ENCODE results near the gene FRG1. TPM values are rescaled to one million over a fixed set of nuclear protein-coding genes. Genes with fewer than 3 reads are reported as not detected.
"Not testable (repeated sequence)": the region's sequence is repeated elsewhere in the genome, so short reads cannot be mapped to it uniquely, and the experiment has no call there.

Gene FRG1
- total RNA-seq, 1 donor from 2014 or later, result 32.7 TPM

- intact Hi-C loops (cut with micrococcal nuclease), result no loop called here
- Histone ChIP-seq H3K4me3 (no peak overlapping the region), H3K27me3 (ENCODE audit: low read depth) (peaks cover 35% of the 10 kb centered on the region), H3K9me3 (replicated peaks) (no peaks in the 10 kb centered on the region), H3K4me1 (no peaks in the 10 kb centered on the region), H3K36me3 (no peaks in the 10 kb centered on the region), H3K27ac (replicated peaks) (no peak overlapping the region)
- no peak for DNase-seq
- TF ChIP-seq, protein P1, sequence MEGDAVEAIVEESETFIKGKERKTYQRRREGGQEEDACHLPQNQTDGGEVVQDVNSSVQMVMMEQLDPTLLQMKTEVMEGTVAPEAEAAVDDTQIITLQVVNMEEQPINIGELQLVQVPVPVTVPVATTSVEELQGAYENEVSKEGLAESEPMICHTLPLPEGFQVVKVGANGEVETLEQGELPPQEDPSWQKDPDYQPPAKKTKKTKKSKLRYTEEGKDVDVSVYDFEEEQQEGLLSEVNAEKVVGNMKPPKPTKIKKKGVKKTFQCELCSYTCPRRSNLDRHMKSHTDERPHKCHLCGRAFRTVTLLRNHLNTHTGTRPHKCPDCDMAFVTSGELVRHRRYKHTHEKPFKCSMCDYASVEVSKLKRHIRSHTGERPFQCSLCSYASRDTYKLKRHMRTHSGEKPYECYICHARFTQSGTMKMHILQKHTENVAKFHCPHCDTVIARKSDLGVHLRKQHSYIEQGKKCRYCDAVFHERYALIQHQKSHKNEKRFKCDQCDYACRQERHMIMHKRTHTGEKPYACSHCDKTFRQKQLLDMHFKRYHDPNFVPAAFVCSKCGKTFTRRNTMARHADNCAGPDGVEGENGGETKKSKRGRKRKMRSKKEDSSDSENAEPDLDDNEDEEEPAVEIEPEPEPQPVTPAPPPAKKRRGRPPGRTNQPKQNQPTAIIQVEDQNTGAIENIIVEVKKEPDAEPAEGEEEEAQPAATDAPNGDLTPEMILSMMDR (IDR thresholded peaks at IDR 0.05; ENCODE audit: borderline replicate concordance), result no peak
These were observed 33.0 kb downstream of the FRG1 start for GRCh38 chr4:189973646-189974045.

GRCh38 chr4:189974056-189974455 is 33.4 kb downstream of the FRG1 start:
- H3K27ac ChIP-seq (replicated peaks), result no peak overlapping the region
- H3K4me1 ChIP-seq, result no peaks in the 10 kb centered on the region
- no peaks in the 10 kb centered on the region for H3K9me3 ChIP-seq (replicated peaks)
- no peaks in the 10 kb centered on the region for H3K36me3 ChIP-seq
- intact Hi-C loops (cut with micrococcal nuclease), result no loop called here
- DNase-seq, result no peak
- H3K4me3 ChIP-seq, result no peak overlapping the region
- TF ChIP-seq, protein P1 (IDR thresholded peaks at IDR 0.05; ENCODE audit: borderline replicate concordance), result no peak
- peaks cover 35% of the 10 kb centered on the region for H3K27me3 ChIP-seq (ENCODE audit: low read depth)

DNA sequence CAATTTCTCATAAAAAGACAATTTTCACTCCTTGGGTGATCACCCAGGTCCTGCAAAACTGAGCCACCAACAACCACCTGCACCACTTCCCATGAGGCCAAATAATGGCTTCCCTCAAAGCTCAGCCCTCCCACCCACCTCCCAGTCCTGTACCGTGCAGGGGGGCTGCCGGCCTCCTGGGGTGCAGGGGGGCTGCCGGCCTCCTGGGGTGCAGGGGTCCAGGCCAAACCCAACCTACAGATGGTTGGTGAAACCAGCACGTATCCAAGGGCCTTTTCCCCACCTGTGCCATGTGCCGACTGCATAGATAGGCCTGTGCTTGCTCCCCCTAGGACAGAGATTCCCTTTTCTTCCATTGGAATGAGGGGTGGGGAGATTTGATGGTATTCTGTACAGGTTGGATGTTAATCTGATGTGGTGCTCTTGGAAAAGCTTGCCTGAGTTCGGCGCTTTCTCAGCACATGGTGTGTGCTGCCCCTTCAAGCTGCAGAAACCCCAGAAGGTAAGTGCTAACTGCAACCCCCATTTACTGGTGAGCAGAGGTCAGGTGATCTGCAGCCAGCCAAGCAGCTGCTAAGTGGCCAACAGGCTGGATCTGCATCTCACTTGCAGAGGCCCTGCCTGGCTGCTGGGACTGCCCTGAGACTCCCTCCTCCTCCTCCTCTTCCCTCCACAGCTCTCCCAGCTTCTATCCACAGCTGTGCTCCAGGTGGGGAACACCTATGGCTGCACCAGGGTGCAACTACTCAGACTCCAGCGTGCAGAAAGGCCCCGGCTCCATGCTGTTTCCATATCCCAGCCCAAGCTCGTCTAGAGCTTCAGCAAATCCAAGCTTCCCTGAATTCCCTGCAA is 38.8 kb downstream of the FRG1 start:
- TF ChIP-seq, protein P1 (IDR thresholded peaks at IDR 0.05; ENCODE audit: borderline replicate concordance), result no peak
- no peak for DNase-seq
- Histone ChIP-seq H3K9me3 (replicated peaks) (no peaks in the 10 kb centered on the region), H3K4me3 (no peak overlapping the region), H3K36me3 (no peaks in the 10 kb centered on the region), H3K4me1 (no peaks in the 10 kb centered on the region), H3K27me3 (ENCODE audit: low read depth) (peaks cover 2% of the 10 kb centered on the region), H3K27ac (replicated peaks) (no peak overlapping the region)
- intact Hi-C loops (cut with micrococcal nuclease), result no loop called here

DNA sequence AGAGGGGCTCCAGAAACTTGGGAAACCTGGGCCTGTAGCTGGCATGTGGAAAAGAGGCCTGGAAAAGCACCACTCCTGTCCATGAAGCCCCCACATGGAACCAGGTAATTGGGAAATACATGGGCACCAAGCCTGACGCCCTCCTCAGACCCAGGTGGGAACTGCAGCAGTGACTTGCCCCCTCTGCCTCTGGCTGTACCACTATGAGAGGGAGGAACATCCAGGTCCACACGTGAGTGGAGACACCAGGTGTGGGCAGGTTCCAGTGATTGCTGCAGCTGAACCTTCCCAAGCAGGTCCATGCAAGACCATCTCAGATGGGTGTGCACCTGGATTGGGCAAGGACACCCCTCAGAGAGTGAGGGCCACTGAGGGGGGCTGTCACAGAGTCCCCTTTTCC is 39.6 kb downstream of the FRG1 start:
- H3K4me1 ChIP-seq; intact Hi-C loops (cut with micrococcal nuclease); H3K27ac ChIP-seq (replicated peaks); H3K27me3 ChIP-seq (ENCODE audit: low read depth); H3K4me3 ChIP-seq; H3K9me3 ChIP-seq (replicated peaks); DNase-seq; H3K36me3 ChIP-seq: not testable (repeated sequence)

GRCh38 chr4:189981970-189982369 is 41.3 kb downstream of the FRG1 start:
- H3K9me3 ChIP-seq (replicated peaks), result no peaks in the 10 kb centered on the region
- H3K4me3 ChIP-seq, result no peak overlapping the region
- no peak for DNase-seq
- H3K36me3 ChIP-seq, result no peaks in the 10 kb centered on the region
- H3K4me1 ChIP-seq, result no peaks in the 10 kb centered on the region
- H3K27ac ChIP-seq (replicated peaks), result no peak overlapping the region
- intact Hi-C loops (cut with micrococcal nuclease), result no loop called here
- H3K27me3 ChIP-seq (ENCODE audit: low read depth), result no peaks in the 10 kb centered on the region
- TF ChIP-seq, protein P1 (IDR thresholded peaks at IDR 0.05; ENCODE audit: borderline replicate concordance), result no peak

DNA sequence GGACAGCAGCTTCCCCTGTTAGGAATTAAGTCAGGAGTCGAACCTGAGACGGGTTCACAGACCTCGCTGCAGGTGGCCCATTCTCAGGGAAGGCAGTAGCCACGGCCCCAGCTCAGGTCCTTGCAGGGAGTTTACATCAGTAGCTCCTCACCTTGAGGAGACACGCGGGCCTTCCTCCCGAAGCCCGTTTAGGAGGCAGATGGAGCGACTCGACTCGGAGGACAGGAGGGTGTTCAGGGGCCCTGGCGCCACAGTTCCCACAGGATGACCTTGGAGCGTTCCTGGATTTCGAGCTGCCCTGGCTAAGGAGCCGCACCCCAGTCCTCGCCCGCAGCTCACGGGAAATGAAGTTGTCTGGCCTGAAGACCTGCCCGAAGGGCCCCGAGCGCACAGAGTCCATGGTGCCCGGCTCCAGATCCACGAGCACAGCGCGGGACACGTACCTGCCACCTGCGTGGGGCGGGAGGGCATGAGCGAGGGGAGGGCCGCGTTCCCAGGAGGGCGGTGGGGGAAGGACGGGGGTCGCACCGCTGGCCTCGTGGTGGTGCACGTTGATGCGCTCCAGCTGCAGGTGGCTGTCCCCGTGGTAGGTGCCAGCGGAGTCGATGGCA is 43.3 kb downstream of the FRG1 start:
- H3K27ac ChIP-seq (replicated peaks); intact Hi-C loops (cut with micrococcal nuclease): not testable (repeated sequence)

GRCh38 chr4:189984661-189985060 is 44.0 kb downstream of the FRG1 start:
- H3K4me1 ChIP-seq; H3K27ac ChIP-seq (replicated peaks); H3K4me3 ChIP-seq; H3K36me3 ChIP-seq; H3K27me3 ChIP-seq (ENCODE audit: low read depth); intact Hi-C loops (cut with micrococcal nuclease); DNase-seq; H3K9me3 ChIP-seq (replicated peaks): not testable (repeated sequence)

More for the DNA sequence above, 43.3 kb downstream of the FRG1 start:
- not testable (repeated sequence) for DNase-seq; H3K36me3 ChIP-seq; H3K4me1 ChIP-seq; H3K27me3 ChIP-seq (ENCODE audit: low read depth); H3K4me3 ChIP-seq; H3K9me3 ChIP-seq (replicated peaks)

DNA sequence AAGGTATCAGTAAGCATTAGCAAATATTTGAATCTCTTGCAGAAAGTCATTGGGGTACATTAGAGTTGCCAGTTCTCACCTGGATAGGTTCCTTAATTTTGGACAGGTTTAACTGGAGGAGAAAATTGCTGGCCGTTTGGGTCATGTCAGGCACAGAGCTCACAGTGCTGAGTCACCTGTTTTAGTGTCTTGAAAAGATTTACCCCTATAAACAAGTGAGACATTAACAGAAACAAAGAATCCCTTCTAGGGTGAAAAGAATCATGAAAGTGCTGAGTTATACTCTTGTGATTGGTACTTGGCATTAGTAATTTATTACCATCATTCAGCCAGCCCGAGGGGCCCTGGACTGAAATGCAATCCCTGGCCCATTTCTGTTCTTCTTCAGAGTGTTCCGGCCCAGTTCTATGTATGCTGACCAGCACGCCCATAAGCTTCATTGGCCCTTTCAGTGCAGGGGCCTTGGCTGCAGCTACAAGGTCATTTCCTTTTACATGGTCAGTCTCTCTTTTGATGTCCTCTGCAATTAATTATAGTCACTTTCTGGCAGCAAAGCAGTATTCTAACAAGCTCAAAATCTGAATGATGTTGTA is 45.1 kb downstream of the FRG1 start:
- H3K27me3 ChIP-seq (ENCODE audit: low read depth); H3K9me3 ChIP-seq (replicated peaks); intact Hi-C loops (cut with micrococcal nuclease): not testable (repeated sequence)

More for the DNA sequence above, 45.1 kb downstream of the FRG1 start:
- H3K27ac ChIP-seq (replicated peaks); H3K4me3 ChIP-seq; H3K36me3 ChIP-seq; DNase-seq; H3K4me1 ChIP-seq: not testable (repeated sequence)
